Astrocyte of the spinal cord (primary cell): Measurements from ENCODE around the gene WWP2.
"Not testable (repeated sequence)": the region's sequence is repeated elsewhere in the genome, so short reads cannot be mapped to it uniquely, and the experiment has no call there.

Experiments
- DNase-seq: peaks from one replicate; pipeline ENCODE4 v3.0.0; 2011; ENCODE audit warnings: low read depth, low spot score
- H3K4me3 ChIP-seq: 2 replicates; pipeline ENCODE4 v1.5.1; 2011; ENCODE audit warnings: low read depth, mild to moderate bottlenecking, low read length, moderate library complexity
- CTCF ChIP-seq: IDR thresholded peaks from 2 replicates; pipeline ENCODE4 v1.5.1; 2012; ENCODE audit warnings: low read depth, mild to moderate bottlenecking, low read length, inconsistent platforms
- in situ Hi-C: cut with HindIII; loops from 2 replicates; pipeline ENCODE4 v1.10.0; 2017; ENCODE audit warnings: low sequenced_read_pairs

The WWP2 gene

GRCh38 chr16:69938981-69939820 lies 177.1 kb downstream of the WWP2 start:
- no peak overlapping the region for H3K4me3 ChIP-seq
- in situ Hi-C loops, result no loop called here
- no peak for TF ChIP-seq CTCF
- DNase-seq, result no peak

- no peak for DNase-seq
- no peak for TF ChIP-seq CTCF
- H3K4me3 ChIP-seq, result no peak overlapping the region
- in situ Hi-C loops, result no loop called here
These were observed 177.9 kb downstream of the WWP2 start for GRCh38 chr16:69939821-69940585.

GRCh38 chr16:69940676-69941075 lies 178.5 kb downstream of the WWP2 start:
- no peak for TF ChIP-seq CTCF
- no peak for DNase-seq
- H3K4me3 ChIP-seq, result no peak overlapping the region
- in situ Hi-C loops, result no loop called here

GRCh38 chr16:69941251-69942098 lies 179.3 kb downstream of the WWP2 start:
- in situ Hi-C loops, result no loop called here
- no peak for TF ChIP-seq CTCF

GRCh38 chr16:69942099-69942491 lies 180.0 kb downstream of the WWP2 start:
- TF ChIP-seq CTCF, result no peak
- H3K4me3 ChIP-seq, result no peak overlapping the region
- in situ Hi-C loops, result no loop called here
- no peak for DNase-seq

More at GRCh38 chr16:69941251-69942098, 179.3 kb downstream of the WWP2 start:
- no peak overlapping the region for H3K4me3 ChIP-seq
- DNase-seq, result no peak

GRCh38 chr16:69942627-69943170 lies 180.6 kb downstream of the WWP2 start:
- no peak for DNase-seq
- no peak overlapping the region for H3K4me3 ChIP-seq
- TF ChIP-seq CTCF, result no peak
- in situ Hi-C loops, result no loop called here

- DNase-seq, H3K4me3 ChIP-seq, in situ Hi-C loops: not testable (repeated sequence)
These were observed 181.3 kb downstream of the WWP2 start for GRCh38 chr16:69943241-69944036.

- in situ Hi-C loops, DNase-seq, H3K4me3 ChIP-seq: not testable (repeated sequence)
These were observed 188.3 kb downstream of the WWP2 start for GRCh38 chr16:69950411-69950810.
